Measurements from ENCODE around the gene CD4. TPM values are rescaled to one million over a fixed set of nuclear protein-coding genes. Genes with fewer than 3 reads are reported as not detected.

CD4 gene
- total and polyA plus RNA-seq, 2 of the 4 experiments (the other 2 are of a cell fraction): 5.7 to 15.0 TPM

DNA sequence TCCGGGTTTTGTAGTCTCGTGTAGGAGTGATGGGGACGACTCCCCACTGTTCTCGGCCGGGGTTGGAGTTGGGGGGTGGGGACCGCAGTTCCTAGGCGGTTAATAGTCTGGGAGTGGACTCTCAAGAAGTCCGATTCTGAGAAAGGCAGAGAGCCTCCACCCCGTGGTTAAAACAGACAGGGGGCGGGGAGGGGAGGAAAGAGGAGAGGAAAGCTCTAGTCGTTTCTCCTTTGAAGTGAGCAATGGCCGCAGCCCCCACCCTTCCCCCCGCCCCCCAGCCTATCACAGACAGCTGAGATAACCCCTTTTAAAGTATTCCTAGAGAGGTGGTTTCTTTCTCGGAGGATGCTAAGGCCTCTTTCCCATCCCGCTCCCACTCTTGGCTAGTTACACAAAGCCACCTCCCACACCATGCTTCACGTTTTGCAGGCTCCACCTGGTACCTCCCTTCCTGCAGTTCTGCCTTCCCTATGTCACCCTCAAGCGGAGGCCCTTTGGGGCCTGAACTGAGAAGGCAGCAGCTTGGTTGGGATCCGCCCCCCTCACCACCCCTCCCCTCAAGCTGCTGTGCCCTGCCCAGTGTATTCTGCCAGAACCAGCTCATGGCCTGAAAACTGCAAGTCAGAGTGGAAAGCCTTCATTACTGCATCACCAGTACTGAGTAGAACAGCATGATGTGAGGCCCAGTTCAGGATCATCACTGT is 63.5 kb downstream of the CD4 start:
- peaks cover 20 to 47% of the 10 kb centered on the region in 2 experiments for H3K79me1 ChIP-seq (ENCODE audit: low read depth in 1 of 2, low read length in 2 of 2)
- no peaks in the 10 kb centered on the region for H3K9me3 ChIP-seq (ENCODE audit: control insufficient read depth, insufficient read depth, low read length)
- CTCF ChIA-PET: interaction anchor here (0.6 to 3.3 kb wide), 6 partner anchors 11 to 99 kb away, joined by 3 to 11 read pairs (median 3); partner anchors contain the start of gene SPSB2
- POLR2A ChIA-PET (ENCODE audit: unreplicated experiment): interaction anchor here (0.7 to 1.3 kb wide), 5 partner anchors 9 to 24 kb away, joined by 3 to 6 read pairs (median 3); partner anchors contain the start of gene TPI1
- DNase-seq (peak; percentile 79), ATAC-seq (ENCODE audit: low read depth) (peak; percentile 4)
- H2BK15ac ChIP-seq (ENCODE audit: low read depth, low read length): no peak overlapping the region; the same call in 2 of the 3 replicates
- H3K4me2 ChIP-seq (ENCODE audit: low read depth, low read length): peak overlapping the region; percentile 89
- H3K27ac ChIP-seq (ENCODE audit: insufficient read depth, low read length): peak overlapping the region; percentile 47
- in situ Hi-C loops (cut with MboI; ENCODE audit: low sequenced_read_pairs): no loop called here
- H4K91ac ChIP-seq (ENCODE audit: insufficient read depth, low read depth, low read length): peak overlapping the region; percentile 72
- peak overlapping the region; percentile 72 for H3K14ac ChIP-seq (replicated peaks; ENCODE audit: low read depth, low read length)
- TF ChIP-seq FOS (IDR thresholded peaks at IDR 0.05; ENCODE audit: low read depth, low read length) (no peak), RFX5 (IDR thresholded peaks at IDR 0.05; ENCODE audit: low read depth, low read length) (no peak), ELK1 (IDR thresholded peaks at IDR 0.05; ENCODE audit: borderline replicate concordance, low read depth, low read length) (no peak), NFE2L2 (IDR thresholded peaks at IDR 0.05; ENCODE audit: low read depth, low read length) (peak; percentile 61; the same call in 1 of the 2 replicates), BHLHE40 (IDR thresholded peaks at IDR 0.05; ENCODE audit: low read depth, low read length) (peak; percentile 34; the same call in 1 of the 2 replicates), RCOR1 (IDR thresholded peaks at IDR 0.05; ENCODE audit: insufficient replicate concordance, low read length) (no peak), USF2 (IDR thresholded peaks at IDR 0.05; ENCODE audit: low read depth, low read length) (no peak), MAFK (IDR thresholded peaks at IDR 0.05; ENCODE audit: low read depth, low read length) (no peak), POLR2A (IDR thresholded peaks at IDR 0.05; ENCODE audit: low read depth, low read length) (peak; percentile 64), MXI1 (IDR thresholded peaks at IDR 0.05; ENCODE audit: borderline replicate concordance, low read depth, low read length) (peak; percentile 54), MAZ (IDR thresholded peaks at IDR 0.05; ENCODE audit: borderline replicate concordance, low read depth, low read length) (peak; percentile 67), RAD21 (IDR thresholded peaks at IDR 0.05; ENCODE audit: low read length) (no peak), CEBPB (IDR thresholded peaks at IDR 0.05; ENCODE audit: low read depth, low read length) (no peak)
- TF ChIP-seq, protein P1, sequence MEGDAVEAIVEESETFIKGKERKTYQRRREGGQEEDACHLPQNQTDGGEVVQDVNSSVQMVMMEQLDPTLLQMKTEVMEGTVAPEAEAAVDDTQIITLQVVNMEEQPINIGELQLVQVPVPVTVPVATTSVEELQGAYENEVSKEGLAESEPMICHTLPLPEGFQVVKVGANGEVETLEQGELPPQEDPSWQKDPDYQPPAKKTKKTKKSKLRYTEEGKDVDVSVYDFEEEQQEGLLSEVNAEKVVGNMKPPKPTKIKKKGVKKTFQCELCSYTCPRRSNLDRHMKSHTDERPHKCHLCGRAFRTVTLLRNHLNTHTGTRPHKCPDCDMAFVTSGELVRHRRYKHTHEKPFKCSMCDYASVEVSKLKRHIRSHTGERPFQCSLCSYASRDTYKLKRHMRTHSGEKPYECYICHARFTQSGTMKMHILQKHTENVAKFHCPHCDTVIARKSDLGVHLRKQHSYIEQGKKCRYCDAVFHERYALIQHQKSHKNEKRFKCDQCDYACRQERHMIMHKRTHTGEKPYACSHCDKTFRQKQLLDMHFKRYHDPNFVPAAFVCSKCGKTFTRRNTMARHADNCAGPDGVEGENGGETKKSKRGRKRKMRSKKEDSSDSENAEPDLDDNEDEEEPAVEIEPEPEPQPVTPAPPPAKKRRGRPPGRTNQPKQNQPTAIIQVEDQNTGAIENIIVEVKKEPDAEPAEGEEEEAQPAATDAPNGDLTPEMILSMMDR (conservative IDR thresholded peaks at IDR 0.05; ENCODE audit: low read depth, low read length): no peak
- H2AK9ac ChIP-seq (replicated peaks; ENCODE audit: low read depth, low read length, poor library complexity): peak overlapping the region; percentile 97
- H3K36me3 ChIP-seq (ENCODE audit: control insufficient read depth, insufficient read depth, low read length): peaks cover 32% of the 10 kb centered on the region
- H4K8ac ChIP-seq (ENCODE audit: low read depth in 2 of 2, low read length in 2 of 2): peak overlapping the region; percentile 29 to 81; a peak in 3 of 4 replicates
- peak overlapping the region; percentile 90 for H2BK5ac ChIP-seq (ENCODE audit: low read depth, low read length, poor library complexity, severe bottlenecking)
- H3K18ac ChIP-seq (ENCODE audit: low read depth, low read length): no peak overlapping the region; the same call in 1 of the 2 replicates
- no TSS peak for BruUV-seq (replicated peaks)
- H3K9me1 ChIP-seq (ENCODE audit: insufficient read depth, low read length): no peaks in the 10 kb centered on the region
- H3K23ac ChIP-seq (ENCODE audit: low read depth, low read length): peak overlapping the region; percentile 61; the same call in 1 of the 2 replicates
- H2BK120ac ChIP-seq (ENCODE audit: low read depth, low read length): no peak overlapping the region
- WGBS, 2 experiments (ENCODE audit: extremely low coverage in 2 of 2, insufficient read length in 1 of 2): 0% methylated on average over 3 of the region's 18 CpGs; no CpG with 5 or more reads in 1 of the 2 experiments
- H3K4me1 ChIP-seq (ENCODE audit: control insufficient read depth, insufficient read depth, low read length): peaks cover 5% of the 10 kb centered on the region
- no peak overlapping the region for H2BK20ac ChIP-seq (ENCODE audit: low read depth, low read length)
- H3K4ac ChIP-seq (ENCODE audit: low read depth, low read length): peak overlapping the region; percentile 85
- peaks cover 15% of the 10 kb centered on the region for H4K20me1 ChIP-seq (ENCODE audit: insufficient read depth, low read length)
- dilution Hi-C loops (cut with HindIII; ENCODE audit: low sequenced_read_pairs, unreplicated experiment): no loop called here
- peak overlapping the region; percentile 67 for H3K56ac ChIP-seq (ENCODE audit: extremely low read depth, insufficient read depth, low read length)
- peak overlapping the region; percentile 56 for H3K4me3 ChIP-seq (ENCODE audit: insufficient read depth, low read depth, low read length)
- intact Hi-C loops (cut with micrococcal nuclease): loop anchor here (2.0 kb wide), 1 partner anchor 16 kb away; no protein-coding TSS in a partner anchor
- H2AFZ ChIP-seq (replicated peaks; ENCODE audit: low read length, poor library complexity): peak overlapping the region; percentile 99
- peak overlapping the region; percentile 84 for H2AK5ac ChIP-seq (ENCODE audit: low read depth, low read length)
- peak overlapping the region; percentile 54 for H3K9ac ChIP-seq (ENCODE audit: low read depth, low read length)
- H3K27me3 ChIP-seq (ENCODE audit: control insufficient read depth, insufficient read depth, low read length): no peaks in the 10 kb centered on the region
- peak overlapping the region; percentile 72 for H4K5ac ChIP-seq (ENCODE audit: low read depth, low read length)
